ENCODE data around the gene RANBP3. TPM values are rescaled to one million over a fixed set of nuclear protein-coding genes. Genes with fewer than 3 reads are reported as not detected.
"Not testable (repeated sequence)": the region's sequence is repeated elsewhere in the genome, so short reads cannot be mapped to it uniquely, and the experiment has no call there.

Gene RANBP3
- total RNA-seq, 4 donors from 2014 or later: 57.8 to 148 (median 82.7) TPM

DNA sequence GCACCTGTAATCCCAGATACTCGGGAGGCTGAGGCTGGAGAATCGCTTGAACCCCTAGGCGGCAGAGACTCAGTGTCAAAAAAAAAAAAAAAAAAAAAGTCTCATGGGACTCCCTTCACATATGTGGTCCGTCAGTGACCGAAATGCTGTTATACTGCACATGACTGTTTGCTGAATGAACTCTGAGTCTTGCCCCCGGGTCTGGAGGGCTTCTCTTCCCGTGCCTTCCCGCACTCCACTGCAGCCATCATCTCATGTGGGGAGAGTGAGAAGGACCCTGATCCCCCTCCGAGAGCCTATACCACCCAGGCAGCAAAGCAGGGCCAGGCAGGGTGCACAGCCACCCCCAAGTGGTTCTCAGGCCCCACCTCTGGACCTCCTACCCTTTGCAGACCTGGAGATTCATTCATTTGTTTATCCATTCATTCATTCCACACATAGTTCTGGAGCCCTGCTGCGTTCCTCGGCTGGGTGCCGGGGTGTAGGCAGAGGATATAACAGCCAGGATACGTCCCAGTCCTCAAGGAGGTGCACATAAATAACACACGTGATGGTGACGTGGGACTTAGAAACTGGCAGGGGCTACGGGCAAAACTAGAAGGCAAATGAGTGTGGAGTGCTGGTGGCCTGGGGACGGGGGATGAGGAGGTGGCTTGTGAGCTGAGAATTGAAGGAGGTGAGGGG, 88.5 kb downstream of the RANBP3 start:
- DNase-seq: no peak
- TF ChIP-seq, protein P1, sequence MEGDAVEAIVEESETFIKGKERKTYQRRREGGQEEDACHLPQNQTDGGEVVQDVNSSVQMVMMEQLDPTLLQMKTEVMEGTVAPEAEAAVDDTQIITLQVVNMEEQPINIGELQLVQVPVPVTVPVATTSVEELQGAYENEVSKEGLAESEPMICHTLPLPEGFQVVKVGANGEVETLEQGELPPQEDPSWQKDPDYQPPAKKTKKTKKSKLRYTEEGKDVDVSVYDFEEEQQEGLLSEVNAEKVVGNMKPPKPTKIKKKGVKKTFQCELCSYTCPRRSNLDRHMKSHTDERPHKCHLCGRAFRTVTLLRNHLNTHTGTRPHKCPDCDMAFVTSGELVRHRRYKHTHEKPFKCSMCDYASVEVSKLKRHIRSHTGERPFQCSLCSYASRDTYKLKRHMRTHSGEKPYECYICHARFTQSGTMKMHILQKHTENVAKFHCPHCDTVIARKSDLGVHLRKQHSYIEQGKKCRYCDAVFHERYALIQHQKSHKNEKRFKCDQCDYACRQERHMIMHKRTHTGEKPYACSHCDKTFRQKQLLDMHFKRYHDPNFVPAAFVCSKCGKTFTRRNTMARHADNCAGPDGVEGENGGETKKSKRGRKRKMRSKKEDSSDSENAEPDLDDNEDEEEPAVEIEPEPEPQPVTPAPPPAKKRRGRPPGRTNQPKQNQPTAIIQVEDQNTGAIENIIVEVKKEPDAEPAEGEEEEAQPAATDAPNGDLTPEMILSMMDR (IDR thresholded peaks at IDR 0.05): no peak
- TF ChIP-seq POLR2A (IDR thresholded peaks at IDR 0.05): no peak
- WGBS, 2 donors: 57 to 58% methylated on average over 17 of the region's 17 CpGs

DNA sequence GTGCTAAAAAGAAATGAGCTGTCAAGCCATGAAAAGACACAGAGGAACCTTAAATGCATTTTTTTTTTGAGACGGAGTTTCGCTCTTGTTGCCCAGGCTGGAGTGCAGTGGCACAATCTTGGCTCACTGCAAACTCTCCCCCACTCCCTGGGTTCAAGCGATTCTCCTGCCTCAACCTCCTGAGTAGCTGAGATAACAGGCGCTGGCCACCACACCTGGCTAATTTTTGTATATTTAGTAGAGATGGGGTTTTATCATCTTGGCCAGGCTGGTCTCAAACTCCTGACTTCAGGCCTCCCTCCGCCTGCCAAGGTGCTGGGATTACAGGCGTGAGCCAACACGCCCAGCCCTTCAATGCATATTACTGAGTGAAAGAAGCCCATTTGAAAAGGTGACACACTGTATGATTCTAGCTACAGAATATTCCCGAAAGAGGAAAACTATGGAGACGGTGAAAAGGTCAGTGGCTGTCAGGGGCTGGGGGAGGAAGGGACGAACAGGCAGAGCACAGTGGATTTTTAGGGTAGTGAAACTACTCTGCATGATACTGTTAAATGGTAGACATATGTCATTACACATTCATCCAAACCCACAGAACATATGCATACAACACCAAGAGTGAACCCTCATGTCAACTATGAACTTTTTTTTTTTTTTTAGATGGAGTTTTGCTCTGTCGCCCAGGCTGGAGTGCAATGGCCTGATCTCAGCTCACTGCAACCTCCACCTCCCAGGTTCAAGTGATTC, 93.7 kb downstream of the RANBP3 start:
- H3K27ac ChIP-seq; H3K36me3 ChIP-seq; DNase-seq; H3K27me3 ChIP-seq; H3K4me3 ChIP-seq (replicated peaks in 1 of 3); H3K9me3 ChIP-seq; intact Hi-C loops (cut with DNase I): not testable (repeated sequence)
- 75 to 78% methylated on average over 11 of the region's 11 CpGs for WGBS, 2 donors
- peaks cover 9 to 27% of the 10 kb centered on the region in 2 donors for H3K4me1 ChIP-seq

More for the DNA sequence above, 88.5 kb downstream of the RANBP3 start:
- H3K4me1 ChIP-seq: peaks cover 7 to 31% of the 10 kb centered on the region in 2 donors
- no peaks in the 10 kb centered on the region for H3K27me3 ChIP-seq
- no peaks in the 10 kb centered on the region for H3K36me3 ChIP-seq
- no peaks in the 10 kb centered on the region for H3K9me3 ChIP-seq
- H3K4me3 ChIP-seq (replicated peaks in 1 of 3): no peak overlapping the region
- intact Hi-C loops (cut with DNase I): no loop called here
- no peak overlapping the region for H3K27ac ChIP-seq

DNA sequence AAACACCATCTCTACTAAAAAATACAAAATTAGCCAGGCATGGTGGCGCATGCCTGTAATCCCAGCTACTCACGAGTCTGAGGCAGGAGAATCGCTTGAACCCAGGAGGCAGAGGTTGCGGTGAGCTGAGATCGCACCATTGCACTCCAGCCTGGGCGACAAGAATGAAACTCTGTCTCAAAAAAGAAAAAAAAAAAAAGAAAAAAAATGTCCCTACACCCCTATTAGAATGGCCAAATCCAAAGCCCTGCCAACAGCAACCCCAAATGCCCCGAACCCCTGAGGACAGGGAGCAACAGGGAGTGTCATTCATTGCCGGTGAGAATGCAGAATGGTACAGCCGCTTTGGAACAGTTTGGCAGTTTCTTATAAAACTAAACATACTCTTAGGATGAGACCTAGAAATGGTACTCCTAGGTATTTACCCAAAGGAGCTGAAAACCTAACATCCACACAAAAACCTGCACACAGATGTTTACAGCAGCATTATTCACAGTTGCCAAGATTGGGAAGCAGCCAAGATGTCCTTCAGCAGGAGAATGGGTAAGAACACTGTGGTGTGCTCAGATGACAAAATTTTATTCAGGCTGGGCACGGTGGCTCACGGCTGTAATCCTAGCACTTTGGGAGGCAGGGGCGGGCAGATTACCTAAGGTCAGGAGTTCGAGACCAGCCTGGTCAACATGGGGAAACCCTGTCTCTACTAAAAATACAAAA, 94.6 kb downstream of the RANBP3 start:
- H3K36me3 ChIP-seq; H3K27ac ChIP-seq; H3K4me3 ChIP-seq (replicated peaks in 1 of 3); H3K9me3 ChIP-seq; H3K27me3 ChIP-seq; DNase-seq; intact Hi-C loops (cut with DNase I): not testable (repeated sequence)
- WGBS, 2 donors: 68 to 69% methylated on average over 13 of the region's 13 CpGs
- H3K4me1 ChIP-seq: peaks cover 9 to 27% of the 10 kb centered on the region in 2 donors

DNA sequence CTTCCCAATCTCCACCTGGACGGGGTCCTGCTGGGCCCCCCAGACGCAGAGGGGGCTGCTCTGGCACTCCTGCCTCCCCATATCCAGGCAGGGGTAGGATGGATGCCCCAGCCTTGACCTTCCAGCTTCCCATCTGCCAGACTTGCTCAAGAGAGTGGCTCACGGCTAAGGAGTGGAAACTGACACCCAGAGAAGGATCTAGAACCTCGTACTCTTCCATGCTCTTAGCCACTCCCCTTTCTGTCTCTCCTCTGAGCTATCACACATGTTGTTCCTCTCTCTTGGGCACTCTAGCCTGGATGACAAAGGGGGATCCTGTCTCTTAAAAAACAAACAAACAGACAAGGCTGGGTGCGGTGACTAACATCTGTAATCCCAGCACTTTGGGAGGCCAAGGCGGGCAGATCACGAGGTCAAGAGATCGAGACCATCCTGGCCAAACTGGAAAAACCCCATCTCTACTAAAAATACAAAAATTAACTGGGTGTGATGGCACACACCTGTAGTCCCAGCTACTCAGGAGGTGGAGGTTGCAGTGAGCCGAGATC, 95.4 kb downstream of the RANBP3 start:
- no peak for DNase-seq
- H3K36me3 ChIP-seq: no peaks in the 10 kb centered on the region
- H3K9me3 ChIP-seq: no peaks in the 10 kb centered on the region
- H3K4me1 ChIP-seq: peaks cover 9 to 27% of the 10 kb centered on the region in 2 donors
- H3K4me3 ChIP-seq (replicated peaks in 1 of 3): no peak overlapping the region
- no peaks in the 10 kb centered on the region for H3K27me3 ChIP-seq
- peak overlapping the region in 1 of 3 donors; percentile 10 for H3K27ac ChIP-seq
- TF ChIP-seq POLR2A (IDR thresholded peaks at IDR 0.05): no peak
- intact Hi-C loops (cut with DNase I): no loop called here
- WGBS, 2 donors: 62 to 66% methylated on average over 7 to 9 of the region's 9 CpGs

DNA sequence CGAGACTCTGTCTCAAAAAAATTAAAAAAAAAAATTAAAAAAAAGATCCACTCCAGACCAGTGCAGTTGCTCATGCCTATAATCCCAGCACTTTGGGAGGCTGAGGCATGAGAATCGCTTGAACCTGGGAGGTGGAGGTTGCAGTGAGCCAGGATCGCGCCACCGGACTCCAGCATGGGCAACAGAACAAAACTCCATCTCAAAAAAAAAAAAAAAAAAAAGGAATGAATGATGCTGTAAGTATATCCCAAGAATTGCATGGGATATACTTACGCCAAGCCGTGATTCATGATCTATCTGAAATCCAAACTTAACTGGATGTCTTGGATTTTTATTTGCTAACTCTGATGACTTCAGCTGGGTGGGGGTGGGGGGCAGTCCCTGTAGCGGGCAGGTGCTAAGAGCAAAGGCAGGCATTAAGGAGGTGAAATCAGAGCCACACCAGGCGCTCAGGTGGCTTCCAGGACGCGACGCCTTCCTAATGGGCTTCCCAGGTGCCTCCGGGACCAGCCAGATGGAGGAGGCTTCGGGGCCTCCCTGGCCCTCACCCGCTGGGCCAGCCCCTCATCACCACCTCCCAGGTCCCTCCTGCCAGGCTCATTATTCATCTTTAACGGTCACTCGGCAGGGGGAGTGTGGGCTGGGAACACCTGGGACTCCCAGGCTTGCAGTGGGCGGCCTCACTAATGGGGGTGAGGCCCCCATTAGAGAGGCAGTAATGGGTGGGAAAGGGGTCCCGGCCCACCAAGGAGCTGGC, 96.2 kb downstream of the RANBP3 start:
- 56 to 73% methylated on average over 14 to 19 of the region's 19 CpGs for WGBS, 2 donors
- TF ChIP-seq, protein P1 (IDR thresholded peaks at IDR 0.05): no peak
- TF ChIP-seq POLR2A (IDR thresholded peaks at IDR 0.05): no peak
- peaks cover 9 to 27% of the 10 kb centered on the region in 2 donors for H3K4me1 ChIP-seq
- no peak overlapping the region for H3K4me3 ChIP-seq (replicated peaks in 1 of 3)
- intact Hi-C loops (cut with DNase I): no loop called here
- no peaks in the 10 kb centered on the region for H3K9me3 ChIP-seq
- peak overlapping the region in 1 of 3 donors; percentile 53 for H3K27ac ChIP-seq
- no peak for DNase-seq
- H3K36me3 ChIP-seq: no peaks in the 10 kb centered on the region
- H3K27me3 ChIP-seq: no peaks in the 10 kb centered on the region

DNA sequence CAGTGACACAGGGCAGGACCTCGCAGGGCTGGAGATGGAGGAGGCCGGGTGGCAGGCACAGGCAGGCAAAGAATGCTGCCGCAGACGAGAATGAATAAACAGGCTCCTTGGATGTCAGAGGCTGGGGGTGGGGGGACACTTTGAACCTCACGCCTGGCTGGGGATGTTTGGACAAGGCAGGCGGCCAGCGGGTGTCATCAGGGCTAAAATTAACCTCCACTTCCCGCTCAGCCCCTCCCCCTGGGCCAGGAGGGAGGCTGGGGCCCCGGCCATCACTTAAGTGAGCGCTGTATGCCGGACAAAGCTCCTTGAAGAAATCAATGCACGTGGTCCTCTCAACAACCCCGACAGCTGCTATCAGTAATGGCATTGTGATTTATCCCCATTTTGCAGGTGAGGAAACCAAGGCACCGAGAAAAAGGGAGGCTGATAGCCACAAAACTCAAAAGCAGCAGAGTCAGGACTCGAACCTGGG, 97.3 kb downstream of the RANBP3 start:
- intact Hi-C loops (cut with DNase I): no loop called here
- peak overlapping the region in 1 of 3 donors; percentile 53 for H3K27ac ChIP-seq
- DNase-seq: peak; percentile 80 to 85
- H3K4me1 ChIP-seq: peaks cover 9 to 27% of the 10 kb centered on the region in 2 donors
- TF ChIP-seq, protein P1 (IDR thresholded peaks at IDR 0.05): no peak
- TF ChIP-seq POLR2A (IDR thresholded peaks at IDR 0.05): no peak
- no peaks in the 10 kb centered on the region for H3K27me3 ChIP-seq
- H3K4me3 ChIP-seq (replicated peaks in 1 of 3): no peak overlapping the region
- no peaks in the 10 kb centered on the region for H3K9me3 ChIP-seq
- H3K36me3 ChIP-seq: no peaks in the 10 kb centered on the region
- WGBS, 2 donors: 13 to 15% methylated on average over 11 to 14 of the region's 15 CpGs

Data from thyroid gland (tissue), 4 donors.